ENCODE data around the gene TMEM53. TPM values are rescaled to one million over a fixed set of nuclear protein-coding genes. Genes with fewer than 3 reads are reported as not detected.

Gene TMEM53
- total and polyA plus RNA-seq, 2 donors (not counting 1 experiment from before 2014, with no cell fraction given), result 8.1 to 11.6 TPM

GRCh38 chr1:44641126-44642102 lies 32.9 kb downstream of the TMEM53 start:
- H2AFZ ChIP-seq (ENCODE audit: low read length), result no peak overlapping the region
- H3K27ac ChIP-seq (ENCODE audit: insufficient read depth, low read length), result no peak overlapping the region
- H4K20me1 ChIP-seq (ENCODE audit: control insufficient read depth, extremely low read depth, insufficient read depth, low read length), result no peaks in the 10 kb centered on the region
- H3K27me3 ChIP-seq (ENCODE audit: control insufficient read depth, insufficient read depth, low read length), result no peaks in the 10 kb centered on the region
- H3K4me1 ChIP-seq (ENCODE audit: control insufficient read depth, extremely low read depth, insufficient read depth, low read length), result peaks cover 8% of the 10 kb centered on the region
- no peak for DNase-seq (ENCODE audit: low read depth in 2 of 2)
- TF ChIP-seq CTCF (conservative IDR thresholded peaks at IDR 0.05 in 1 of 2, IDR thresholded peaks at IDR 0.05 in 1 of 2; ENCODE audit: low read depth in 1 of 2, low read length in 2 of 2) (no peak), EZH2 (IDR thresholded peaks at IDR 0.05; ENCODE audit: low read length, missing control alignments) (no peak)
- no peak overlapping the region for H3K9ac ChIP-seq (ENCODE audit: insufficient read depth, low read length)
- no peaks in the 10 kb centered on the region for H3K9me3 ChIP-seq (ENCODE audit: control insufficient read depth, insufficient read depth, low read depth, low read length)
- H3K4me3 ChIP-seq (replicated peaks in 1 of 4; ENCODE audit: control extremely low read depth in 1 of 4, insufficient read depth in 1 of 4, low read depth in 3 of 4, low read length in 4 of 4), result no peak overlapping the region
- H3K79me2 ChIP-seq (ENCODE audit: control insufficient read depth, insufficient read depth, low read length), result no peaks in the 10 kb centered on the region
- H3K36me3 ChIP-seq (ENCODE audit: control insufficient read depth, insufficient read depth, low read length), result peaks cover 24% of the 10 kb centered on the region
- no peak overlapping the region for H3K4me2 ChIP-seq (ENCODE audit: extremely low read depth, insufficient read depth, low read length)

GRCh38 chr1:44640200-44640853 lies 34.0 kb downstream of the TMEM53 start:
- no peaks in the 10 kb centered on the region for H3K27me3 ChIP-seq (ENCODE audit: control insufficient read depth, insufficient read depth, low read length)
- no peak overlapping the region for H3K27ac ChIP-seq (ENCODE audit: insufficient read depth, low read length)
- H3K4me1 ChIP-seq (ENCODE audit: control insufficient read depth, extremely low read depth, insufficient read depth, low read length), result peaks cover 4% of the 10 kb centered on the region
- H3K9ac ChIP-seq (ENCODE audit: insufficient read depth, low read length), result no peak overlapping the region
- no peaks in the 10 kb centered on the region for H3K9me3 ChIP-seq (ENCODE audit: control insufficient read depth, insufficient read depth, low read depth, low read length)
- peaks cover 2% of the 10 kb centered on the region for H3K79me2 ChIP-seq (ENCODE audit: control insufficient read depth, insufficient read depth, low read length)
- DNase-seq (ENCODE audit: low read depth in 2 of 2), result no peak
- no peak overlapping the region for H3K4me3 ChIP-seq (replicated peaks in 1 of 4; ENCODE audit: control extremely low read depth in 1 of 4, insufficient read depth in 1 of 4, low read depth in 3 of 4, low read length in 4 of 4)
- peaks cover 31% of the 10 kb centered on the region for H3K36me3 ChIP-seq (ENCODE audit: control insufficient read depth, insufficient read depth, low read length)
- H4K20me1 ChIP-seq (ENCODE audit: control insufficient read depth, extremely low read depth, insufficient read depth, low read length), result no peaks in the 10 kb centered on the region
- H2AFZ ChIP-seq (ENCODE audit: low read length), result no peak overlapping the region
- H3K4me2 ChIP-seq (ENCODE audit: extremely low read depth, insufficient read depth, low read length), result no peak overlapping the region
- no peak for TF ChIP-seq EZH2 (IDR thresholded peaks at IDR 0.05; ENCODE audit: low read length, missing control alignments)
- no peak for TF ChIP-seq CTCF (conservative IDR thresholded peaks at IDR 0.05 in 1 of 2, IDR thresholded peaks at IDR 0.05 in 1 of 2; ENCODE audit: low read depth in 1 of 2, low read length in 2 of 2)

- Histone ChIP-seq H3K36me3 (ENCODE audit: control insufficient read depth, insufficient read depth, low read length) (peaks cover 21% of the 10 kb centered on the region), H4K20me1 (ENCODE audit: control insufficient read depth, extremely low read depth, insufficient read depth, low read length) (no peaks in the 10 kb centered on the region), H3K4me1 (ENCODE audit: control insufficient read depth, extremely low read depth, insufficient read depth, low read length) (peaks cover 4% of the 10 kb centered on the region)
These were observed 36.4 kb downstream of the TMEM53 start for GRCh38 chr1:44637702-44638411.

More at GRCh38 chr1:44637702-44638411, 36.4 kb downstream of the TMEM53 start:
- Histone ChIP-seq H3K27ac (ENCODE audit: insufficient read depth, low read length) (no peak overlapping the region), H3K27me3 (ENCODE audit: control insufficient read depth, insufficient read depth, low read length) (no peaks in the 10 kb centered on the region), H3K4me3 (replicated peaks in 1 of 4; ENCODE audit: control extremely low read depth in 1 of 4, insufficient read depth in 1 of 4, low read depth in 3 of 4, low read length in 4 of 4) (no peak overlapping the region), H3K9me3 (ENCODE audit: control insufficient read depth, insufficient read depth, low read depth, low read length) (no peaks in the 10 kb centered on the region), H2AFZ (ENCODE audit: low read length) (no peak overlapping the region), H3K4me2 (ENCODE audit: extremely low read depth, insufficient read depth, low read length) (no peak overlapping the region), H3K79me2 (ENCODE audit: control insufficient read depth, insufficient read depth, low read length) (peaks cover 12% of the 10 kb centered on the region), H3K9ac (ENCODE audit: insufficient read depth, low read length) (no peak overlapping the region)
- no peak for DNase-seq (ENCODE audit: low read depth in 2 of 2)
- TF ChIP-seq CTCF (conservative IDR thresholded peaks at IDR 0.05 in 1 of 2, IDR thresholded peaks at IDR 0.05 in 1 of 2; ENCODE audit: low read depth in 1 of 2, low read length in 2 of 2) (no peak), EZH2 (IDR thresholded peaks at IDR 0.05; ENCODE audit: low read length, missing control alignments) (no peak)
